GM10266 (cell line): Measurements from ENCODE around the gene DOLK.

Experiments used
- DNase-seq: peaks from one replicate; pipeline ENCODE4 v3.0.0; 2012; ENCODE audit errors: extremely low spot score
- TF ChIP-seq, protein P1 (sequence below): IDR thresholded peaks from 2 replicates; pipeline ENCODE4 v1.5.1; 2012; ENCODE audit warnings: mild to moderate bottlenecking, low read depth; ENCODE audit not compliant: control insufficient read depth, insufficient read depth; ENCODE audit errors: missing control alignments

Gene DOLK

GRCh38 chr9:128912270-128912853, 35.0 kb downstream of the DOLK start:
- no peak for DNase-seq
- TF ChIP-seq, protein P1, sequence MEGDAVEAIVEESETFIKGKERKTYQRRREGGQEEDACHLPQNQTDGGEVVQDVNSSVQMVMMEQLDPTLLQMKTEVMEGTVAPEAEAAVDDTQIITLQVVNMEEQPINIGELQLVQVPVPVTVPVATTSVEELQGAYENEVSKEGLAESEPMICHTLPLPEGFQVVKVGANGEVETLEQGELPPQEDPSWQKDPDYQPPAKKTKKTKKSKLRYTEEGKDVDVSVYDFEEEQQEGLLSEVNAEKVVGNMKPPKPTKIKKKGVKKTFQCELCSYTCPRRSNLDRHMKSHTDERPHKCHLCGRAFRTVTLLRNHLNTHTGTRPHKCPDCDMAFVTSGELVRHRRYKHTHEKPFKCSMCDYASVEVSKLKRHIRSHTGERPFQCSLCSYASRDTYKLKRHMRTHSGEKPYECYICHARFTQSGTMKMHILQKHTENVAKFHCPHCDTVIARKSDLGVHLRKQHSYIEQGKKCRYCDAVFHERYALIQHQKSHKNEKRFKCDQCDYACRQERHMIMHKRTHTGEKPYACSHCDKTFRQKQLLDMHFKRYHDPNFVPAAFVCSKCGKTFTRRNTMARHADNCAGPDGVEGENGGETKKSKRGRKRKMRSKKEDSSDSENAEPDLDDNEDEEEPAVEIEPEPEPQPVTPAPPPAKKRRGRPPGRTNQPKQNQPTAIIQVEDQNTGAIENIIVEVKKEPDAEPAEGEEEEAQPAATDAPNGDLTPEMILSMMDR: no peak

DNA sequence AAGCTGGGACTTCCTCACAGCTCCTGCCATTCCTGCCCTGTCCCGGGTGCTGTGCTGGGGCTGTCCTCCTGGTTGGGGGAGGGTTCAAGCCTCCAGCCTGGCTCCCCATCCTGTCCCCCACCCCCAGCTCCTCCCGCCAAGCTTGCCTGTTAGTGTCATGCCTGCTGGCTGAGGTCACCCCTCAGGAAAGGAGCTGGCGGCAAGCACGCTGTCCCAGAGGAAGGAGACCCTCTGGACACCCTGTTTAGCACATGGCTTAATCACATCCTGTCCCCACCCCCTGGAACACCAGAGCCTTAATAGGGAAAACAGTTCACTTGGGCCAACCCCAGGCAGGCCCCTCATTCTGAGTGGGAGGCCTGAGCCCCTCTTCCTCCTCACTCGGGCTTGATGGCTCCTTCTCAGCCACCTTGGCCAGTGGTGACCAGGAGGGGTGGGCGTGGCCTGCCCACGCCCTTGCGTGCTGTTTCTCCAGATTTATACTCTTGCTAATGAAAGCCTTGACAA, 35.8 kb downstream of the DOLK start:
- no peak for DNase-seq
- TF ChIP-seq, protein P1: no peak

DNA sequence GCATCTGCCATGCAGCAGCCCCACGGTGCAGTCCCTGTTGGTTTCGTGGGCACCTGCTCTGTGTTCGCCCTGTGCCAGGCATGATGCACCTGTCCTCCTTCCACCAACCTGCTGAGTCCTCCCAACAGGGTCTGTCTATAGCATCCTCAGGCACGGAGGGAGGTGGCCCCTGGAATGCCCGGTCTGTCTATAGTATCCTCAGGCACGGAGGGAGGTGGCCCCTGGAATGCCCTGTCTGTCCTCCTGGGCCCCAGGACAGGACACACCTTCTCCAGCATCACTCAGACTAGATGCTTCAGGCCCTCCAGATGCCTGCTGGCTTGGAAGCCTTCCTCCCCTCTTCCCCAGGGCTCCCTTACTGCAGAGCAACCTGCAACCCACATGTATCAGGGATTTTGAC, 36.5 kb downstream of the DOLK start:
- no peak for DNase-seq

DNA sequence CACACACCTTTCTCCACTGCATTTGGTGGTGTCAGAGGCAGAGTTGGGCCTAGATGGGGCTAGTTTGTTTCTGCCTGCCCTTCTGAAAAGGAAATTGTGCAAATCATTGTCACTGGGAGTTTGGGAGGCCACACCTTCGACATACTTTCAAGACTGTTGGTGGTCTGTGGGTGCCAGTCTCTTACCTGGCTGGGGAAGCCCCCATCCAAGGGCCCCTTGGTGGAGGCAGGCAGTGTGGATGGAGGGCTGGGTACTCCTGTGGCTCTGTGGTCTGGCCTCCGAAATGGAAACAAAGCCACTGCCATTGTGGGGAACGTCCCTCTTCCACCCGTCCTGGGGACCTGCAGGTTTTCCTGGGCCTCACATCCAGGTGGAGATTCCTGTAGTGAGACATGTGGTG, 37.5 kb downstream of the DOLK start:
- TF ChIP-seq, protein P1: no peak
- no peak for DNase-seq

More for the DNA sequence above, 36.5 kb downstream of the DOLK start:
- TF ChIP-seq, protein P1: no peak

DNA sequence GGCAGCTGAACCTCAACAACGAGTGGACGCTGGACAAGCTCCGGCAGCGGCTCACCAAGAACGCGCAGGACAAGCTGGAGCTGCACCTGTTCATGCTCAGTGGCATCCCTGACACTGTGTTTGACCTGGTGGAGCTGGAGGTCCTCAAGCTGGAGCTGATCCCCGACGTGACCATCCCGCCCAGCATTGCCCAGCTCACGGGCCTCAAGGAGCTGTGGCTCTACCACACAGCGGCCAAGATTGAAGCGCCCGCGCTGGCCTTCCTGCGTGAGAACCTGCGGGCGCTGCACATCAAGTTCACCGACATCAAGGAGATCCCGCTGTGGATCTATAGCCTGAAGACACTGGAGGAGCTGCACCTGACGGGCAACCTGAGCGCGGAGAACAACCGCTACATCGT, 39.0 kb downstream of the DOLK start:
- TF ChIP-seq, protein P1: no peak
- DNase-seq: no peak

GRCh38 chr9:128906741-128907140, 40.7 kb downstream of the DOLK start:
- DNase-seq: no peak
- TF ChIP-seq, protein P1: no peak

DNA sequence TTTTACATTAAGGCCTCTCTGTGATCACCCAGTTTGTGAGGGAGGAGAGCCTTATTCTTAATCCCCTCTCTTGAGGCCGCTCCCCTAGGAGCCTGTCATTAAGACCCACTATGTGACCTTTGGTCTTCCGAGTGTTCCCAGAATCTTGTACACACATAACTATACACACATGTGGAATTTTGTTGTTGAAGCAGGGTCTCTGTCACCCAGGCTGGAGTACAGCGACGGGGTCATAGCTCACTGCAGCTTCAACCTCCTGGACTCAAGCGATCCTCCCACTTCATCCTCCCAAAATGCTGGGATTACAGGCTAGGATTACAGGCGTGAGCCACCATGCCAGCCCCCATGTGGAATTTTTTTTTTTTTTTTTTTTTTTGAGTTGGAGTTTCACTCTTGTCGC, 41.4 kb downstream of the DOLK start:
- TF ChIP-seq, protein P1: no peak
- no peak for DNase-seq
